ENCODE data around the gene TCP11L1.

DNA sequence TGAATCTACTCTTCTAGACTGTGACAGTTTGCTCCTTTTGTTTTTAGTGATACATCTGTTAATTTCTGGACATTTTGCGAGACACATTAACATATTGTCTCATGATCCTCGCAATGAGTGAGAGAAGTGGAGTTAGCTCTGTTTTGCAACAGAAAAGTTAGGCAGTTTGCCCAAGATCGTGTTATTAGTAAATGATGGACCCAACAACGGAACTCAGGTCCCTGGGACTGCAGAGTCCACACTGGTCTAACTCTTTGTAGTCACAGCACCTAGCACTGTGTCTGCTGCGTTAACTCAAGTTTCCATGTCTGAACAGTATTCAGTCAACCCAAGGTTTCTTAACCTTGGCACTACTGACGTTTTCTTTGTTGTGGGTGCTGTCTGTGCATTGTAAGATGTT, 20.5 kb upstream of the TCP11L1 start:
- no peak for TF ChIP-seq POLR2A (IDR thresholded peaks at IDR 0.05)
- TF ChIP-seq, protein P1, sequence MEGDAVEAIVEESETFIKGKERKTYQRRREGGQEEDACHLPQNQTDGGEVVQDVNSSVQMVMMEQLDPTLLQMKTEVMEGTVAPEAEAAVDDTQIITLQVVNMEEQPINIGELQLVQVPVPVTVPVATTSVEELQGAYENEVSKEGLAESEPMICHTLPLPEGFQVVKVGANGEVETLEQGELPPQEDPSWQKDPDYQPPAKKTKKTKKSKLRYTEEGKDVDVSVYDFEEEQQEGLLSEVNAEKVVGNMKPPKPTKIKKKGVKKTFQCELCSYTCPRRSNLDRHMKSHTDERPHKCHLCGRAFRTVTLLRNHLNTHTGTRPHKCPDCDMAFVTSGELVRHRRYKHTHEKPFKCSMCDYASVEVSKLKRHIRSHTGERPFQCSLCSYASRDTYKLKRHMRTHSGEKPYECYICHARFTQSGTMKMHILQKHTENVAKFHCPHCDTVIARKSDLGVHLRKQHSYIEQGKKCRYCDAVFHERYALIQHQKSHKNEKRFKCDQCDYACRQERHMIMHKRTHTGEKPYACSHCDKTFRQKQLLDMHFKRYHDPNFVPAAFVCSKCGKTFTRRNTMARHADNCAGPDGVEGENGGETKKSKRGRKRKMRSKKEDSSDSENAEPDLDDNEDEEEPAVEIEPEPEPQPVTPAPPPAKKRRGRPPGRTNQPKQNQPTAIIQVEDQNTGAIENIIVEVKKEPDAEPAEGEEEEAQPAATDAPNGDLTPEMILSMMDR (IDR thresholded peaks at IDR 0.05 in 4 of 5, conservative IDR thresholded peaks at IDR 0.05 in 1 of 5): no peak
